K562 (cell line): ENCODE data around the gene PNPO. TPM values are rescaled to one million over a fixed set of nuclear protein-coding genes. Genes with fewer than 3 reads are reported as not detected.

Experiments used
- ARHGAP35 ChIP-seq: fragments of 450-650 bp; IDR thresholded peaks from 2 replicates; pipeline ENCODE4 v1.6.1; 2018; ENCODE audit not compliant: partially characterized antibody
- E2F6 ChIP-seq, 2 experiments: IDR thresholded peaks; 2 replicates each; pipeline ENCODE4 v1.6.1; 2011; ENCODE audit warnings: borderline replicate concordance in 1 of 2, control low read depth in 1 of 2, low read depth in 1 of 2, low read length in 1 of 2, mild to moderate bottlenecking in 1 of 2, mixed read lengths in 1 of 2, moderate library complexity in 1 of 2; ENCODE audit not compliant: insufficient read depth in 1 of 2, insufficient read length in 1 of 2, poor library complexity in 1 of 2, severe bottlenecking in 1 of 2; ENCODE audit errors: extremely low read depth in 1 of 2
- FOS ChIP-seq: IDR thresholded peaks from 3 replicates; pipeline ENCODE4 v1.6.1; 2011; ENCODE audit not compliant: insufficient read length; ENCODE audit errors: extremely low read depth
- HBP1 ChIP-seq: fragments of 450-650 bp; formaldehyde crosslinking; IDR thresholded peaks from 2 replicates; pipeline ENCODE4 v1.4.0; 2022; ENCODE audit warnings: missing genetic modification characterization
- HDGF ChIP-seq: fragments of 450-650 bp; IDR thresholded peaks from 2 replicates; pipeline ENCODE4 v1.6.1; 2016
- MBD2 ChIP-seq: sonication (generic); IDR thresholded peaks from 2 replicates; pipeline ENCODE4 v1.6.1; 2016; ENCODE audit warnings: low read depth, borderline replicate concordance
- NR2C1 ChIP-seq, 2 experiments: fragments of 450-650 bp; IDR thresholded peaks; 2 replicates each; pipeline ENCODE4 v1.6.1; 2017; ENCODE audit warnings: mild to moderate bottlenecking in 2 of 2, antibody characterized with exemption in 1 of 2, inconsistent platforms in 1 of 2, missing compliant biosample characterization in 1 of 2, missing genetic modification characterization in 1 of 2
- POLR2A ChIP-seq: fragments of 450-650 bp; conservative IDR thresholded peaks from 2 replicates; pipeline ENCODE4 v1.6.1; 2016
- ZBTB11 ChIP-seq, 3 experiments: fragments of 200-800 bp in 1 of 3; fragments of 250-450 bp in 1 of 3; fragments of 450-650 bp in 1 of 3; sonication (Bioruptor Pico) in 1 of 3; sonication (Bioruptor generic) in 1 of 3; formaldehyde crosslinking in 1 of 3; IDR thresholded peaks; 2 replicates each; pipeline versions ENCODE4 v1.6.1 to v1.8.0; 2016 to 2022; ENCODE audit warnings: mild to moderate bottlenecking in 2 of 3, missing genetic modification characterization in 2 of 3, missing compliant biosample characterization in 1 of 3, moderate library complexity in 1 of 3
- ZNF318 ChIP-seq, 2 experiments: fragments of 450-650 bp; IDR thresholded peaks; 2 replicates each; pipeline ENCODE4 v1.6.1; 2016; ENCODE audit warnings: mild to moderate bottlenecking in 2 of 2, borderline replicate concordance in 1 of 2, low read depth in 1 of 2, moderate library complexity in 1 of 2
- ZNF589 ChIP-seq: fragments of 200-800 bp; sonication (Bioruptor generic); IDR thresholded peaks from 2 replicates; pipeline ENCODE4 v1.6.1; 2016; ENCODE audit warnings: low read depth, missing genetic modification characterization, missing compliant biosample characterization
- polyA plus RNA-seq, 8 experiments: library from polyadenylated mRNA; depleted of rRNA in 4 of 8; stranded (reverse) in 5 of 8; unstranded in 3 of 8; fragments of >200 nt; fragmentation: Nextera tagmentation in 2 of 8; fragmentation: Illumina TruSeq in 1 of 8; extraction: Ambion mirVana in 2 of 8; extraction: Trizol in 1 of 8; gene quantifications; 2 replicates each; pipeline versions ENCODE4 v1.2.1 to v1.2.3, GENCODE V29; 2011 to 2014; ENCODE audit warnings: inconsistent platforms in 1 of 8, missing spikeins in 1 of 8
- total RNA-seq, 7 experiments: library from RNA; depleted of rRNA in 6 of 7; stranded (reverse); fragments of >200 nt in 6 of 7; fragmentation: Illumina TruSeq in 2 of 7; extraction: Trizol in 2 of 7; gene quantifications; 2 replicates each; pipeline versions ENCODE4 v1.2.1 to v1.2.3, GENCODE V29; 2011 to 2021; ENCODE audit warnings: low replicate concordance in 1 of 7

The PNPO gene
- total and polyA plus RNA-seq, 9 of the 15 experiments (the other 6 are each of a cell fraction or from before 2014, with no cell fraction given), result 16.6 to 39.0 (median 27.4) TPM

- TF ChIP-seq HBP1 (CRISPR knock-in tag) (0 out of 2 replicates have a peak, but pooled peaks have one; percentile 49), HDGF (no peak), MBD2 (no peak), ZNF318 (IDR thresholded peaks at IDR 0.05; ENCODE audit: borderline replicate concordance in 1 of 2, low read depth in 1 of 2) (no peak), ZBTB11 (CRISPR knock-in tag; IDR thresholded peaks at IDR 0.05) (peak in 1 of 3 experiments; percentile 22; a peak in 2 of 6 replicates), E2F6 (IDR thresholded peaks at IDR 0.05; ENCODE audit: borderline replicate concordance in 1 of 2, extremely low read depth in 1 of 2, insufficient read depth in 1 of 2, insufficient read length in 1 of 2, low read depth in 1 of 2, low read length in 1 of 2, poor library complexity in 1 of 2, severe bottlenecking in 1 of 2) (no peak), FOS (no peak), ZNF589 (no peak), POLR2A (peak; percentile 91), NR2C1 (IDR thresholded peaks at IDR 0.05) (no peak), NR2C1 (tag; IDR thresholded peaks at IDR 0.05) (no peak), ARHGAP35 (no peak)
These were observed 46.0 kb upstream of the PNPO start (continued) for GRCh38 chr17:47895347-47895855.
